Right lung (tissue), 5 donors: Measurements from ENCODE around the gene CNTN5. TPM values are rescaled to one million over a fixed set of nuclear protein-coding genes. Genes with fewer than 3 reads are reported as not detected.

ENCODE experiments used
- DNase-seq, 2 donors: peaks; one replicate each; pipeline ENCODE4 v3.0.0-alpha.2; 2013
- polyA plus RNA-seq, 5 donors: library from polyadenylated mRNA; unstranded; fragments of 120-200 nt; gene quantifications; one replicate each; pipeline versions ENCODE4 v1.2.1 to v1.2.3, GENCODE V29; 2013; ENCODE audit warnings: inconsistent platforms in 1 of 5, low replicate concordance in 1 of 5; ENCODE audit not compliant: insufficient read length in 5 of 5, insufficient read depth in 1 of 5

CNTN5 gene
- polyA plus RNA-seq, 5 donors: 0.12 to 0.50 (median 0.19) TPM

GRCh38 chr11:99391245-99391644 lies 370.5 kb downstream of the CNTN5 start:
- DNase-seq: no peak

GRCh38 chr11:99406345-99406744 lies 385.6 kb downstream of the CNTN5 start:
- no peak for DNase-seq

- DNase-seq: no peak
Measured at GRCh38 chr11:99410636-99411035, 389.9 kb downstream of the CNTN5 start.

GRCh38 chr11:99418927-99419720 lies 398.4 kb downstream of the CNTN5 start:
- no peak for DNase-seq

GRCh38 chr11:99419991-99420390 lies 399.2 kb downstream of the CNTN5 start:
- no peak for DNase-seq

GRCh38 chr11:99422581-99423427 lies 402.1 kb downstream of the CNTN5 start:
- no peak for DNase-seq

GRCh38 chr11:99423428-99423983 lies 402.8 kb downstream of the CNTN5 start:
- DNase-seq: no peak

- DNase-seq: no peak
Measured at GRCh38 chr11:99424313-99425084, 403.8 kb downstream of the CNTN5 start.

- no peak for DNase-seq
Measured at GRCh38 chr11:99425596-99425995, 404.8 kb downstream of the CNTN5 start.

GRCh38 chr11:99432677-99433076 lies 411.9 kb downstream of the CNTN5 start:
- no peak for DNase-seq

- DNase-seq: no peak
Measured at GRCh38 chr11:99443276-99443675, 422.5 kb downstream of the CNTN5 start.

- no peak for DNase-seq
Measured at GRCh38 chr11:99446400-99446799, 425.7 kb downstream of the CNTN5 start.

- DNase-seq: no peak
Measured at GRCh38 chr11:99449345-99449744, 428.6 kb downstream of the CNTN5 start.

- no peak for DNase-seq
Measured at GRCh38 chr11:99452075-99452474, 431.3 kb downstream of the CNTN5 start.

- DNase-seq: no peak
Measured at GRCh38 chr11:99461913-99462312, 441.2 kb downstream of the CNTN5 start.

- DNase-seq: no peak
Measured at GRCh38 chr11:99464985-99465384, 444.2 kb downstream of the CNTN5 start.

- no peak for DNase-seq
Measured at GRCh38 chr11:99489581-99489980, 468.8 kb downstream of the CNTN5 start.

GRCh38 chr11:99494065-99494464 lies 473.3 kb downstream of the CNTN5 start:
- no peak for DNase-seq

GRCh38 chr11:99501655-99502054 lies 480.9 kb downstream of the CNTN5 start:
- no peak for DNase-seq

GRCh38 chr11:99505316-99505715 lies 484.6 kb downstream of the CNTN5 start:
- DNase-seq: no peak

GRCh38 chr11:99505831-99506230 lies 485.1 kb downstream of the CNTN5 start:
- DNase-seq: no peak

GRCh38 chr11:99509863-99510262 lies 489.1 kb downstream of the CNTN5 start:
- no peak for DNase-seq
